Transverse colon (tissue), 4 donors: Measurements from ENCODE around the gene SLC24A4. TPM values are rescaled to one million over a fixed set of nuclear protein-coding genes. Genes with fewer than 3 reads are reported as not detected.

Source experiments
- DNase-seq: peaks from one replicate; pipeline ENCODE4 v3.0.0-alpha.2; 2019
- H3K27ac ChIP-seq, 4 donors: fragments of 200-600 bp; sonication (generic); 2 replicates each; pipeline ENCODE4 v1.5.1; 2016 to 2018; ENCODE audit warnings: inconsistent platforms in 4 of 4
- H3K27me3 ChIP-seq: fragments of 200-600 bp; sonication (generic); 2 replicates; pipeline ENCODE4 v1.5.1; 2017; ENCODE audit warnings: inconsistent platforms
- H3K36me3 ChIP-seq, 4 donors: fragments of 200-600 bp; sonication (generic); 2 replicates each; pipeline ENCODE4 v1.5.1; 2017 to 2019; ENCODE audit warnings: inconsistent platforms in 4 of 4
- H3K4me1 ChIP-seq, 4 donors: fragments of 200-600 bp; sonication (generic); 2 replicates each; pipeline ENCODE4 v1.5.1; 2017 to 2020; ENCODE audit warnings: inconsistent platforms in 4 of 4
- H3K4me3 ChIP-seq, 4 donors: fragments of 200-600 bp; sonication (generic); 1 replicate in 1 of 4; 2 replicates in 3 of 4; pipeline versions ENCODE4 v1.5.1 to v1.6.1; 2017 to 2019; ENCODE audit warnings: inconsistent platforms in 4 of 4
- H3K9me3 ChIP-seq, 2 donors: fragments of 200-600 bp; sonication (generic); 2 replicates each; pipeline ENCODE4 v1.5.1; 2017 to 2019; ENCODE audit warnings: inconsistent platforms in 2 of 2
- EP300 ChIP-seq: sonication (generic); formaldehyde crosslinking; IDR thresholded peaks from one replicate; pipeline ENCODE4 v1.6.1; 2017; ENCODE audit warnings: antibody characterized with exemption, low read depth
- POLR2A ChIP-seq: fragments of 450-650 bp; IDR thresholded peaks from one replicate; pipeline ENCODE4 v1.6.1; 2016; ENCODE audit warnings: antibody characterized with exemption, mild to moderate bottlenecking, moderate library complexity
- POLR2AphosphoS5 ChIP-seq, 3 donors: sonication (generic); formaldehyde crosslinking; IDR thresholded peaks; one replicate each; pipeline ENCODE4 v1.6.1; 2016; ENCODE audit warnings: antibody characterized with exemption in 3 of 3
- WGBS, 2 donors: methylation state at CpG; one replicate each; pipeline ENCODE4 v1.1.5; 2018; ENCODE audit warnings: low coverage in 1 of 2; 5-methylcytosine and 5-hydroxymethylcytosine counted together
- in situ Hi-C, 4 donors: fragments of 200-750 bp; cut with MboI; loops; one replicate each; pipeline versions ENCODE4 v1.15.0 to v1.15.1; 2017; ENCODE audit warnings: low sequenced_read_pairs in 3 of 4, low pct_ligation_motif_present in 1 of 4, low pct_unique_long_range_greater_than_20kb in 1 of 4
- intact Hi-C: fragments of 100-400 bp; cut with DNase I; formaldehyde crosslinking; loops from one replicate; pipeline ENCODE4 v1.15.1; 2023; ENCODE audit warnings: low total_unique reads
- total RNA-seq, 4 donors: library from RNA; depleted of rRNA; stranded (reverse); fragments of >200 nt; gene quantifications; one replicate each; pipeline ENCODE4 v1.1.0, GENCODE V29; 2016
- TF ChIP-seq, protein P1 (sequence below), 5 experiments: fragments of 200-600 bp in 3 of 5; fragments of 450-650 bp in 2 of 5; sonication (generic) in 3 of 5; IDR thresholded peaks; 1 replicate in 2 of 5; 2 replicates in 3 of 5; pipeline ENCODE4 v1.5.1; 2016 to 2017; ENCODE audit warnings: antibody characterized with exemption in 5 of 5, inconsistent platforms in 3 of 5, mild to moderate bottlenecking in 2 of 5, moderate library complexity in 1 of 5

SLC24A4 gene
- total RNA-seq, 4 donors from 2014 or later = 0.27 to 0.48 TPM; not detected in 2

DNA sequence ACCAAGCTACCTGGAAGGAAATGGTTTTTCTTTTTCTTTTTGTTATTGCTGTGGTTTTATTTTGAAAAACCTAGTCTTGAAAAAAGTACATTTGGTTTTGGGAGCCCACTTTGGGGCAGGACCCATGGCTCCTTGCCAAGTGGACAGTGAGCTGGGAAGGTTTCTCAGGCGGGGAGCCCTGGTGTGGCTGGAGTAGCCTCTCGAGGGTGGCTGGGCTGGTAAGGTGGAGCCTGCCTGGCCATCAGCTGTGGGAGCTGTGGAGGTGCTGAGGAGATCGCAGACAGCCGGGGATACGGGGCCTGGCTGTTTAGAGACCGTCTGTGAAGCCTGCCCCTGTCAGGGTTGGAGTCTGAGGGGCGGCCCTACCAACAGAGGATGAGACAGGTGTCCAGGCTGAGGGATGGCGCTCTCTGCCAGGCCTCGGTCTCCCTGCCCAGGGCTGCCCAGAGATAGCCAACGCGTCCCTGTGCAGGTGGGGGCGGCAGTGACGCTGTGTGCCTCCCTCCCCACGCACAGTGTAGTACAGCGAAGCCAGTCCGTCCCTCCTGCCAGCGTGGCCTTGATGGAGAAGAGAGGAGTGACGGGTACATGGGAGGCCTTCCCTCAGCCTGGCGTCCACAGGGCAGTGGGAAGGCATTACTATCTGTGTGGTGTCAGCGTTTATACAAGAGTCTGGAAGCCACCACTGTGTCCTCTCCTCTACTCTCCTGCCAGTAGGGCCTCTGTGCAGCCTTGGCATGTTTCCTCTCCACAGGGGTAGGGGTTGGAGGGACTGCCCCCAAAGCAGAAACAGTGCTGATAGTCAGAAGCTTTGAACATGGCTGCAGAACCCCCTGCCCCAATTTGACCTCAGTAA, 196.5 kb downstream of the SLC24A4 start:
- in situ Hi-C loops = no loop called here
- intact Hi-C loops = loop anchor here (10.0 kb wide), 1 partner anchor 125 kb away; no protein-coding TSS in a partner anchor

DNA sequence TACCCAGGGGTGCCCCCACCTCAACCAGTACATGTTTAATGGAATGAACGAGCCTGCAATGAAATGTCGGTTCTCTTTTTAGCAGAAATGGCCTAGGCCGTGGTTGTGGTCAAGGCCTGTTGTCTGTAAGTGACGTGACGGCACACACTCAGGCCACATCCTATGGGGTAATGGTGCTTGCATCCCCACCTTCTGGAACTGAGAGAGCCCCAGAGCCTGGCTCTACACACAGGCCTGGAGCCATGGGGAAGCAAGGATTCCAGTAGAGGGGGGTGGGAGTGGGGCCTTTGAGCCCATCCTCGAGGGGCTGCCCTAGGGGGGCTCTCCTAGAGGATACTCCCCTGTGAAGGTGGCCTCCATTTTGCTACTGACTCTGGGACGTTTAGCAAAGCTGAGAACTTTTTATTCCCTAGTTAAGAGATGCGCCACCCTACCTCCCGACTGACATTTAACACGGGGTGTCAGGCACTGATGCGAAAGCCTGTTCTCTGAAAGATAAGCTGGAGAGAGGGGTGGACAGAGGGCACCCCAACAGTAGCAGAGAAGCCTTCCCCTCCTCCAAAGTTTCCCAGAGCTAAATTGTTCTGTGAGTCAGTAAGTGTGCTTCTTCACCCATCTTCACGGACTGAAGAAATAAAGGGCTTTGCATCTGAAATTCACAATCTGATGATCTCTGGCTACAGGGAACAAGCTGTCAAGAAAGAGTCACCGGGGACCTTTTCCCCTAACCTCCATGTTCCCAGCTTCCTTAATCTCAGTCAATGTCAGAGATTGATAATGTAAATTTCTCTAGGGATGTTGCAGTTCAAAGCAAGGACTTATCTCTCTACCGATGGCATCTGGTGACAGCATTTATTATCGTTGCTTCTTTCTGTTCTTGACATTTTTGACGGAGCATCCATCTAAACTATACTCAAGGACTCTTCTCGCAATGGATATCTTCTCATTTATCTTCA, 197.4 kb downstream of the SLC24A4 start:
- Histone ChIP-seq H3K27me3 (no peaks in the 10 kb centered on the region), H3K4me1 (peaks cover 5 to 49% (median 13%) of the 10 kb centered on the region in 4 donors), H3K36me3 (no peaks in the 10 kb centered on the region), H3K9me3 (no peaks in the 10 kb centered on the region), H3K4me3 (no peak overlapping the region), H3K27ac (peak overlapping the region in 2 of 4 donors; percentile 36 to 43)
- intact Hi-C loops = no loop called here
- TF ChIP-seq POLR2A = no peak
- TF ChIP-seq, protein P1, sequence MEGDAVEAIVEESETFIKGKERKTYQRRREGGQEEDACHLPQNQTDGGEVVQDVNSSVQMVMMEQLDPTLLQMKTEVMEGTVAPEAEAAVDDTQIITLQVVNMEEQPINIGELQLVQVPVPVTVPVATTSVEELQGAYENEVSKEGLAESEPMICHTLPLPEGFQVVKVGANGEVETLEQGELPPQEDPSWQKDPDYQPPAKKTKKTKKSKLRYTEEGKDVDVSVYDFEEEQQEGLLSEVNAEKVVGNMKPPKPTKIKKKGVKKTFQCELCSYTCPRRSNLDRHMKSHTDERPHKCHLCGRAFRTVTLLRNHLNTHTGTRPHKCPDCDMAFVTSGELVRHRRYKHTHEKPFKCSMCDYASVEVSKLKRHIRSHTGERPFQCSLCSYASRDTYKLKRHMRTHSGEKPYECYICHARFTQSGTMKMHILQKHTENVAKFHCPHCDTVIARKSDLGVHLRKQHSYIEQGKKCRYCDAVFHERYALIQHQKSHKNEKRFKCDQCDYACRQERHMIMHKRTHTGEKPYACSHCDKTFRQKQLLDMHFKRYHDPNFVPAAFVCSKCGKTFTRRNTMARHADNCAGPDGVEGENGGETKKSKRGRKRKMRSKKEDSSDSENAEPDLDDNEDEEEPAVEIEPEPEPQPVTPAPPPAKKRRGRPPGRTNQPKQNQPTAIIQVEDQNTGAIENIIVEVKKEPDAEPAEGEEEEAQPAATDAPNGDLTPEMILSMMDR (IDR thresholded peaks at IDR 0.05) = no peak
- TF ChIP-seq EP300 = no peak
- TF ChIP-seq POLR2AphosphoS5 (IDR thresholded peaks at IDR 0.05) = no peak
- WGBS, 2 donors = 86 to 91% methylated on average over 6 to 17 of the region's 17 CpGs
- in situ Hi-C loops = no loop called here
- no peak for DNase-seq

More for the DNA sequence above, 196.5 kb downstream of the SLC24A4 start:
- TF ChIP-seq POLR2A (no peak), EP300 (no peak), POLR2AphosphoS5 (IDR thresholded peaks at IDR 0.05) (no peak)
- TF ChIP-seq, protein P1 (IDR thresholded peaks at IDR 0.05) = no peak
- Histone ChIP-seq H3K4me3 (no peak overlapping the region), H3K36me3 (no peaks in the 10 kb centered on the region), H3K27me3 (no peaks in the 10 kb centered on the region), H3K9me3 (no peaks in the 10 kb centered on the region), H3K27ac (peak overlapping the region in 2 of 4 donors; percentile 36 to 43), H3K4me1 (peaks cover 5 to 49% (median 12%) of the 10 kb centered on the region in 4 donors)
- no peak for DNase-seq
- WGBS, 2 donors = 87% methylated on average over 19 of the region's 20 CpGs; no CpG with 5 or more reads in 1 of the 2 donors

DNA sequence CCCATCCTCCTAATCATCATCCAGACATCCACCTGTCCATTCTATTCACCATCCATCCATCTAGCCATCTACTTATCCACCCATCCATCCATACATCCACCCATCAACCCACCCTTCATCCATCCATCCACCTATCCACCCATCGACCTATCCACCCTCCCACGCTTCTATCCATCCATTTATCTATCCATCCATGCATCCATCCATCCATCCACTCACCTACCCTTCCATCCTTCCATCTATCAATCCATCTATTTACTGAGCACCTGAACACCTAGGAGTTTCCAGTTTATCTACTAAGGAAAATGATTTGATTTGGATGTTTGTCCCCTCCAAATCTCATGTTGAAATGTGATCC, 198.1 kb downstream of the SLC24A4 start:
- 84 to 92% methylated on average over 2 of the region's 2 CpGs for WGBS, 2 donors
- Histone ChIP-seq H3K36me3 (no peaks in the 10 kb centered on the region), H3K27me3 (no peaks in the 10 kb centered on the region), H3K27ac (no peak overlapping the region), H3K4me3 (no peak overlapping the region), H3K4me1 (peaks cover 5 to 51% (median 14%) of the 10 kb centered on the region in 4 donors), H3K9me3 (no peaks in the 10 kb centered on the region)
- no peak for DNase-seq
- no peak for TF ChIP-seq EP300
- in situ Hi-C loops (no loop called here), intact Hi-C loops (no loop called here)

DNA sequence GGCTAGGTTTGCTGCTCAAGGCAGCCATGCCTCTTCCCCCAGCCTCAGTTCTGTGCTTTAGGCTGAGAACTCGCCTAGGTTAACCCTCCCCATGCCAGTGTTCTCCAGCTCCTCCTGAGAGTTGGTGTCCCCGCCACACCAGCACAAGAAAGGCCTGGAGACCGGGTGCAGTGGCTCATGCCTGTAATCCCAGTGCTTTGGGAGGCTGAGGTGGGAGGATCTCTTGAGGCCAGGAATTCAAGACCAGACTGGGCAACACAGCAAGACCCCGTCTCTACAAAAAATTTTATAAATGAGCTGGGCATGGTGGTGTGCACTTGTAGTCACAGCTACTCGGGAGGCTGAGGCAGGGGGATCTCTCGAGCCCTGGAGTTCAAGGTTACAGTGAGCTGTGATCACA, 200.8 kb downstream of the SLC24A4 start:
- WGBS, 2 donors = 70 to 88% methylated on average over 2 to 6 of the region's 6 CpGs
- in situ Hi-C loops (no loop called here), intact Hi-C loops (no loop called here)
- no peak for DNase-seq
- Histone ChIP-seq H3K4me3 (no peak overlapping the region), H3K9me3 (no peaks in the 10 kb centered on the region), H3K4me1 (peaks cover 5 to 45% (median 15%) of the 10 kb centered on the region in 4 donors), H3K36me3 (no peaks in the 10 kb centered on the region), H3K27ac (peak overlapping the region in 3 of 4 donors; percentile 19 to 67 (median 63)), H3K27me3 (no peaks in the 10 kb centered on the region)
- TF ChIP-seq, protein P1 (IDR thresholded peaks at IDR 0.05) = no peak
- TF ChIP-seq POLR2A = no peak
- TF ChIP-seq EP300 = no peak
- no peak for TF ChIP-seq POLR2AphosphoS5 (IDR thresholded peaks at IDR 0.05)
